Measurements from ENCODE around the gene ZDHHC20. TPM values are rescaled to one million over a fixed set of nuclear protein-coding genes. Genes with fewer than 3 reads are reported as not detected.
A peak's percentile ranks its signal among the peaks of the same experiment; 100 is the strongest.
"Not testable (repeated sequence)": the region's sequence is repeated elsewhere in the genome, so short reads cannot be mapped to it uniquely, and the experiment has no call there.

ZDHHC20 gene
- total RNA-seq, 2 experiments from 2014 or later, result 40.2 to 44.9 TPM

DNA sequence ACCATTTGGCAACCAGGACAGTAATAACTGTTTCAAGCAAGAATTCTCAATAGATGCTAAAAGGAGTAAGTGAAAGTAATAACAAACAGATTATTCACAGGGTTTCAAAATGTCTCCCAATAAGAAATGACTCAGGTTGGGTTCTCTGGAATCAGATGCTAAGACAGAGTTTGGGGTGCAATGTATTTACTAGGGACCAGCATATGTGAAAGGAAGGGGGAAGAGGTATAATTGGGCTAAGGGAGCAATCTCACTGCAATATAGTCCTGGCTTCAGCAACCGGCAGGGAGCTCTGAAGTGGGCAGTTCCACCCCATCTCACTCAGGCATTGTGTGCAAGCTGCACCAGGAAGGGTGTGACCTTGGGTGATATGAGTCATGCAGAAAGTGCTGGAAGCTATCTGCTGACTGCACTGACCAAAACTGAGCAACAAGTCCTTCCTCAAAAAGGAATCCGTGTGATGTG lies 23.4 kb downstream of the ZDHHC20 start:
- H3K27me3 Mint-ChIP-seq, result no peaks in the 10 kb centered on the region
- peaks cover 33% of the 10 kb centered on the region for H3K4me1 Mint-ChIP-seq
- ATAC-seq, result peak; percentile 91
- peaks cover 17% of the 10 kb centered on the region for H3K9me3 Mint-ChIP-seq (ENCODE audit: low read depth)
- H3K36me3 Mint-ChIP-seq (ENCODE audit: low read depth), result peaks cover 39% of the 10 kb centered on the region
- ChIA-PET POLR2A (no interaction called here), CTCF (no interaction called here)
- intact Hi-C loops (cut with DNase I, micrococcal nuclease), result loop anchor here (1.0 to 2.0 kb wide), 3 partner anchors 23 to 137 kb away; partner anchors contain the start of gene ZDHHC20 (in 1 of the 2)
- DNase-seq, result peak; percentile 58
- no peak overlapping the region for H3K4me3 Mint-ChIP-seq
- peak overlapping the region; percentile 18 for H3K27ac Mint-ChIP-seq

DNA sequence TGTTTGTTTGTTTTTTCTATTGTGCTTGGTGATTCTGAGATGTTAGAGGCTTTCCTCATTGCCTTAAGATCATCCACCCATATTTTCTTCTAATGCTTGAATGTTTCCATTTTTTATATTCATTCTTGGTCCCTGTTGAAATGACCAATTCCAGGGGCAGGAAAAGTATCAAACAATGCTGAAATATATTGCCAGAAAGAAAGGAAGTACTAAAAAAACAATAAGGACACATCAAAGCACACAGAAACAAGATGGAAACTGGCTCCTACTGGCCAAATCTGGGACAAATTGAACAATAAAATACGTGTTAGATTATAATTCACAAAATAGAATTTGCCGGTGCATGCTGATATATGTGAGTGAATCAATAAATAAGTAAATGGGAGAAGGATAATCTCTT lies 23.9 kb downstream of the ZDHHC20 start:
- CTCF ChIA-PET, result no interaction called here
- H3K27ac Mint-ChIP-seq, result peak overlapping the region; percentile 58
- H3K4me1 Mint-ChIP-seq, result peaks cover 33% of the 10 kb centered on the region
- H3K9me3 Mint-ChIP-seq (ENCODE audit: low read depth), result peaks cover 22% of the 10 kb centered on the region
- intact Hi-C loops (cut with DNase I, micrococcal nuclease), result loop anchor here (1.0 kb wide), 2 partner anchors 23 to 137 kb away; no protein-coding TSS in a partner anchor
- H3K4me3 Mint-ChIP-seq, result no peak overlapping the region
- no peaks in the 10 kb centered on the region for H3K27me3 Mint-ChIP-seq
- POLR2A ChIA-PET, result no interaction called here
- DNase-seq, result no peak
- peaks cover 42% of the 10 kb centered on the region for H3K36me3 Mint-ChIP-seq (ENCODE audit: low read depth)
- ATAC-seq, result no peak

DNA sequence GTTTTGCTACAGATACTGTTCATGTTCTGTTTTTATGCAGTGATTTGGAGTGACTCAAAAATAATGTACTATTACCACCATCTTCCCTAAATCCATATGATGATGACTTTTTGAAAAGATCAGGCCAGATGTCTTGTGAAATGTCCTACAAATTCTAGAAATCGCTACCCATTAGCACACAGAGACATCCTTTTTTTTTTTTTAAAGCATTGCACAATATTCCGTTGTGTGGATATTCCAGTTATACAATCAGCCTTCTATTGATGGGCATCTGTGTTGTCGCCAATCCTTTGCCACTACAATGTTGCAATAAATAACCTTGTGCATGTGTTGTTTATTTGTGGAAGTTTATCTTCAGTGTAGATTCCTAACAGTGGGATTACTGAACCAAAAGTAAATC lies 24.5 kb downstream of the ZDHHC20 start:
- no peak for ATAC-seq
- intact Hi-C loops (cut with DNase I, micrococcal nuclease), result no loop called here
- Mint-ChIP-seq H3K27me3 (no peaks in the 10 kb centered on the region), H3K27ac (no peak overlapping the region), H3K36me3 (ENCODE audit: low read depth) (peaks cover 49% of the 10 kb centered on the region), H3K9me3 (ENCODE audit: low read depth) (peaks cover 29% of the 10 kb centered on the region), H3K4me1 (peaks cover 33% of the 10 kb centered on the region), H3K4me3 (no peak overlapping the region)
- POLR2A ChIA-PET, result no interaction called here
- DNase-seq, result no peak
- CTCF ChIA-PET, result interaction anchor here (0.8 to 1.1 kb wide), 2 partner anchors 43 to 50 kb away, joined by 3 read pairs; no protein-coding TSS in a partner anchor

DNA sequence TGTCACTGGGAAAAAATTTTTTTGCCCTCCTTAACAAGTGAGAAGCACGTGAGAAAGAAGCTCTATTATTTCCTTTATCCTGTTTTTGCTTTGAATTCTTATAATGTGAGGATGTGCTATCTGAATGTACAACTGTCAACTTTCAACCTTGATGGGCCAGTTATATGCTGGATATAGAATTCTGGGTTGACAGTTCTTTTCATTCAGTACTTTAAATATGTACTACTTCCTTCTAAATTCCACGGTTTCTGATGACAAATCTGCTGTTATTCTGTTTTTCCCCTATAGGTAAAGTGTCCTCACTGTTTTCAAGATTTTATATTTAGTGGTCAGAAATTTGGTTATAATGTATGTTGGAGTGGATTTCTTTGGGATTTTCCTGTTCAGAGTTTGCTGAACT lies 29.9 kb downstream of the ZDHHC20 start:
- ChIA-PET CTCF (interaction anchor here (1.2 kb wide), 1 partner anchor 24 kb away, joined by 3 read pairs; no protein-coding TSS in a partner anchor), POLR2A (no interaction called here)
- intact Hi-C loops (cut with DNase I, micrococcal nuclease), result no loop called here
- DNase-seq (no peak), ATAC-seq (no peak)
- H3K9me3 Mint-ChIP-seq (ENCODE audit: low read depth), result peaks cover 23% of the 10 kb centered on the region
- no peaks in the 10 kb centered on the region for H3K27me3 Mint-ChIP-seq
- H3K27ac Mint-ChIP-seq, result no peak overlapping the region
- H3K36me3 Mint-ChIP-seq (ENCODE audit: low read depth), result peaks cover 32% of the 10 kb centered on the region
- H3K4me1 Mint-ChIP-seq, result peaks cover 22% of the 10 kb centered on the region
- H3K4me3 Mint-ChIP-seq, result no peak overlapping the region

DNA sequence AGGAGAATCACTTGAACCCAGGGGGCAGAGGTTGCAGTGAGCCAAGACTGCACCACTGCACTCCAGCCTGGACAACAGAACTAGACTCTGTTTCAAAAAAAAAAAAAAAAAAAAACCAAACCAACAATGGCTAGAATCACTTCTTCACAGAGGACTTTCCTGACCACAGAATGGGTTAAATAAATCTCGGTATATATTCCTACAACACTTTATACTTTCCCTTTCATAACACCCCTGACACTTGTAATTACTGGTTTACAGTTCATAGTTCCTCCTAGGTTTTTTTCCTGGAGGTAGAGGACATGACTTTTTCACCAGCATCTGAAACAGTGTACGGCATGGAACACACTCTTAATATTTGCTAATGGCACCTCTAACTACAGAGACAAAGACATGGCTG lies 31.4 kb downstream of the ZDHHC20 start:
- CTCF ChIA-PET, result interaction anchor here (0.6 to 1.5 kb wide), 3 partner anchors 17 to 457 kb away, joined by 3 to 4 read pairs (median 3); no protein-coding TSS in a partner anchor
- H3K4me1 Mint-ChIP-seq, result peaks cover 25% of the 10 kb centered on the region

DNA sequence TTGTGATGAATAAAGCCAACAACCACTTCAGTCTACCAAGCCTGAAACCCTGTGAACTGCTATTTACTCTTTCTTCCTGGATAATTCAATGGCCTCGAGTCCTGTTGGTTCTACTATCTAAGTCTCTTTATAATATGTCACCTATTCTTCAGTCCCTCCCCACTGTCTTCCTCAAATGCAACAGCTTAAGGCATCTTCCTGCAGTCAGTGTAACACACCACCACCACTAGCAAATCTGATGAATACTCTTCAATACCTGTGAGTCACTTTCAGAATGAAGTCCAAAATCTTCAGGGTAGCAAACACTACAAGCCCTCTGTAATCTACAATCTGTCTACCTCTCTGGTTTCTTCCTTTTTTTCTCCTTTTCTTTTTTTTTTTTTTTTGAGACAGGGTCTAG lies 32.9 kb downstream of the ZDHHC20 start:
- peaks cover 28% of the 10 kb centered on the region for H3K4me1 Mint-ChIP-seq
- peaks cover 32% of the 10 kb centered on the region for H3K36me3 Mint-ChIP-seq (ENCODE audit: low read depth)
- no peak for DNase-seq
- ATAC-seq, result peak; percentile 97
- intact Hi-C loops (cut with DNase I, micrococcal nuclease), result no loop called here
- POLR2A ChIA-PET, result interaction anchor here (0.5 to 0.6 kb wide), 2 partner anchors 45 to 135 kb away, joined by 3 read pairs; no protein-coding TSS in a partner anchor
- no peak overlapping the region for H3K27ac Mint-ChIP-seq
- peaks cover 23% of the 10 kb centered on the region for H3K9me3 Mint-ChIP-seq (ENCODE audit: low read depth)
- CTCF ChIA-PET, result interaction anchor here (1.5 kb wide), 1 partner anchor 50 kb away, joined by 4 read pairs; no protein-coding TSS in a partner anchor
- no peak overlapping the region for H3K4me3 Mint-ChIP-seq
- H3K27me3 Mint-ChIP-seq, result no peaks in the 10 kb centered on the region

More for the DNA sequence above, 31.4 kb downstream of the ZDHHC20 start:
- H3K27me3 Mint-ChIP-seq, result no peaks in the 10 kb centered on the region
- no peak overlapping the region for H3K27ac Mint-ChIP-seq
- no peak overlapping the region for H3K4me3 Mint-ChIP-seq
- peaks cover 33% of the 10 kb centered on the region for H3K36me3 Mint-ChIP-seq (ENCODE audit: low read depth)
- H3K9me3 Mint-ChIP-seq (ENCODE audit: low read depth), result peaks cover 23% of the 10 kb centered on the region
- DNase-seq (no peak), ATAC-seq (no peak)
- intact Hi-C loops (cut with DNase I, micrococcal nuclease), result no loop called here
- POLR2A ChIA-PET, result no interaction called here

DNA sequence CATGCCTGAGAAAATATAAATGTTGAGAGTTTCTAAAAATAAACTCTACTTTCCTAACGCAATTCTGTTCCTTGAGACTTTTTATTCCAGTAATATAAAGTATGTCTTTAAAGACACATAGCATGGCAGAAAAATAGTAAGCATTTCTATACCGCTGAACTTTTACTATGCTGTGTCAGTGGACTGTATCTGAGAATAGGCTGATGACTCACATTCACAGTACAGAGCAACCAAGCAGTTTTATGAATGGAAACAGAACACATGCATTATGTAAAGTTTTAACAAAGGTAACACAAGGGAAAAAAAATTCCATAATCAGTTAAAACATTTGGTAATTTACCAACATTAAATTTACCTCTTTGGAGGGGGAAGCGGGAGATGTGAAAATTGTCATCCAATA lies 38.4 kb downstream of the ZDHHC20 start:
- H3K27ac Mint-ChIP-seq, result no peak overlapping the region
- DNase-seq (no peak), ATAC-seq (peak; percentile 75)
- H3K36me3 Mint-ChIP-seq (ENCODE audit: low read depth), result peaks cover 12% of the 10 kb centered on the region
- H3K4me1 Mint-ChIP-seq, result peaks cover 15% of the 10 kb centered on the region
- intact Hi-C loops (cut with DNase I, micrococcal nuclease), result no loop called here
- no peak overlapping the region for H3K4me3 Mint-ChIP-seq
- CTCF ChIA-PET, result no interaction called here
- POLR2A ChIA-PET, result no interaction called here
- no peaks in the 10 kb centered on the region for H3K9me3 Mint-ChIP-seq (ENCODE audit: low read depth)
- H3K27me3 Mint-ChIP-seq, result no peaks in the 10 kb centered on the region

DNA sequence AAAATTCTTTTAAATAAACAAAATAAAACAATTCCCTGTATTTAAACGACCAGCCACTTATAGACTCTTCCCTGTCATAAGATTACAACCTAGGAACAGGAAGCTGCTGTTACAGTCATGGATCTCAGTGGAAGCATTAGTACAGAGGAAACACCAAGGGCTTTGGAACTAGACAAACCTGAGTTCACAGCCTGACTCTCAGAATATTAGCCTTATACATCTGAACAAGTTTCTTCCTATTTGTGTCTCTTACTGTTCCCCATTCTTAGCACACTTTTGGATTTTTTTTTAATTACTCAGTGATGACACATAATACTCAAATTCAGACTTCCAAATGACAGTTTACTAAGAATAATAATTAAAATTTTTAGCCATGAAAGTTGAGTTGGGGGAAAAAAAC lies 46.1 kb downstream of the ZDHHC20 start:
- ATAC-seq (no peak), DNase-seq (no peak)
- Mint-ChIP-seq H3K4me3 (no peak overlapping the region), H3K9me3 (ENCODE audit: low read depth) (peaks cover 11% of the 10 kb centered on the region), H3K27me3 (no peaks in the 10 kb centered on the region), H3K4me1 (no peaks in the 10 kb centered on the region), H3K36me3 (ENCODE audit: low read depth) (peaks cover 52% of the 10 kb centered on the region), H3K27ac (no peak overlapping the region)
- ChIA-PET POLR2A (no interaction called here), CTCF (no interaction called here)
- intact Hi-C loops (cut with DNase I, micrococcal nuclease), result no loop called here

DNA sequence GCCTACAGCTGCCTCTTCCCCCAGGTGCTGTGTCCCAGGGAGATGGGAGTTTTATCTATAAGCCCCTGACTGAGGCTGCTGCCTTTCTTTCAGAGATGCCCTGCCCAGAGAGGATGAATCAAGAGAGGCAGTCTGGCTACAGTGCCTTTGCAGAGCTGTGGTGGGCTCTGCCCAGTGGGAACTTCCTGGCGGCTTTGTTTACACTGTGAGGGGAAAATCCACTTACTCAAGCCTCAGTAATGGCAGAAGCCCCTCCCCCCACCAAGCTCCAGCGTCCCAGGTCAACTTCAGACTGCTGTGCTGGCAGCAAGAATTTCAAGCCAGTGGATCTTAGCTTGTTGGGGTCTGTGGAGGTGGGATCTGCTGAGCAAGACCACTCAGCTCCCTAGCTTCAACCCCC lies 48.6 kb downstream of the ZDHHC20 start:
- ATAC-seq; POLR2A ChIA-PET; DNase-seq; H3K4me3 Mint-ChIP-seq; H3K27ac Mint-ChIP-seq; H3K27me3 Mint-ChIP-seq; intact Hi-C loops (cut with DNase I, micrococcal nuclease); H3K4me1 Mint-ChIP-seq: not testable (repeated sequence)
- H3K36me3 Mint-ChIP-seq (ENCODE audit: low read depth), result peaks cover 72% of the 10 kb centered on the region
- CTCF ChIA-PET, result interaction anchor here (0.6 kb wide), 1 partner anchor 469 kb away, joined by 3 read pairs; no protein-coding TSS in a partner anchor
- H3K9me3 Mint-ChIP-seq (ENCODE audit: low read depth), result peaks cover 21% of the 10 kb centered on the region

DNA sequence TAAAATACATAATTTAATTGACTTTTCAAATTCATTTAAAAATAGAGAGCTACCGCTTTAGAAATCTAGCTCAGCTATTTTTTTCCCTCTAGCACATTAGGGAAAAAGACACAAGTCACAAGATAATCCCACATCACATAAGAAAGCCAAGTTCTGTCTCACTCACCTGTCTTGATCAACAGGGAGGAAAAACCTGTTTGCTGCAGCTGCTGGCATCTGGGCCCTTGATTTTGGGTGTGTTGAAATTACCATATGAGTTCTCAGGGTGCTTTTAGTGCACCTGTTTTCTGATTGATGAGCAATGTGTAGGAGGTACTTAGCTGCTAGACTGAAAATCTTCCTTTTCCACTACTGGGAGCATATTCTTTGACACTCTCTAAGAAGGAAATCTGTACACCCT lies 53.8 kb downstream of the ZDHHC20 start:
- Mint-ChIP-seq H3K27ac (no peak overlapping the region), H3K36me3 (ENCODE audit: low read depth) (peaks cover 62% of the 10 kb centered on the region), H3K4me3 (no peak overlapping the region), H3K4me1 (peaks cover 30% of the 10 kb centered on the region), H3K27me3 (no peaks in the 10 kb centered on the region), H3K9me3 (ENCODE audit: low read depth) (peaks cover 23% of the 10 kb centered on the region)
- intact Hi-C loops (cut with DNase I, micrococcal nuclease), result no loop called here
- ATAC-seq (no peak), DNase-seq (no peak)
- ChIA-PET POLR2A (no interaction called here), CTCF (interaction anchor here (0.7 to 1.1 kb wide), 2 partner anchors 24 to 52 kb away, joined by 3 read pairs; no protein-coding TSS in a partner anchor)

DNA sequence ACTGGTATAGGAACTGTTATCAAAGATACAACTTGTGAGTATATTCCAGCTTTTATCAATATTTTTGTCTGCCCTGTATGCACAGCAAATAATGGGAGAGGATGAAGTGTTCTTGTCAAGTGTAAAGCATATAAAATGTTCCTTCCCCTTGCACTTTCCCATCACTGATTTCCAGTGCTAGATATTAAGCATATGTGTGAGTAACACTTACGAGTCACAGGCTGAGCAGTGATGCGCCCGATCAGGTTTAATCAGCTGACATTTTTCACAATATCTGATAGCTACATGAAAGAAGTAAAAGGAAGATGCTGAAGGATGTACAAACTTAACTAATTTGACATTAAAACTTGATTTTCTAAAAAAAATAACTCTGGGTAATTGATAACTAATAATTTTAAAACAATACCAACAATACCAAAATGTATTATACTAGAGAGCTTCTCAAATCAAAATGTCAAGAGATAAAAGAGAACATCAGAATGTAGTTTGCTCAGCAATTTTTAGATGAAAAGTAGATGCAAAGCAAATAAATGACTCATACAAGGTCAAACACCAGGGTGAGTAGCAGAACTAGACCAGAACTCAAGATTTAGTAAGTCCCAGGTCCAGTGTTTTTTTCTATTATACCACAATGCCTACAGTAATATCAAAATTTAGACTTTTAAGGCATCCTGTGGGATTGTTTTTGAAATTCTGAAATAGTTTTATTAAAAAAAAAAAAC lies 56.4 kb downstream of the ZDHHC20 start:
- peaks cover 45% of the 10 kb centered on the region for H3K4me1 Mint-ChIP-seq
- H3K27ac Mint-ChIP-seq, result no peak overlapping the region
- H3K4me3 Mint-ChIP-seq, result no peak overlapping the region
- CTCF ChIA-PET, result interaction anchor here (0.8 kb wide), 2 partner anchors 17 to 199 kb away, joined by 3 read pairs; no protein-coding TSS in a partner anchor
- ATAC-seq (peak; percentile 84), DNase-seq (peak; percentile 36)
- H3K27me3 Mint-ChIP-seq, result no peaks in the 10 kb centered on the region
- peaks cover 45% of the 10 kb centered on the region for H3K36me3 Mint-ChIP-seq (ENCODE audit: low read depth)
- POLR2A ChIA-PET, result no interaction called here
- intact Hi-C loops (cut with DNase I, micrococcal nuclease), result loop anchor here (2.0 kb wide), 1 partner anchor 56 kb away; the partner anchor contains the start of gene ZDHHC20 (in 2 of the 2)
- peaks cover 12% of the 10 kb centered on the region for H3K9me3 Mint-ChIP-seq (ENCODE audit: low read depth)

DNA sequence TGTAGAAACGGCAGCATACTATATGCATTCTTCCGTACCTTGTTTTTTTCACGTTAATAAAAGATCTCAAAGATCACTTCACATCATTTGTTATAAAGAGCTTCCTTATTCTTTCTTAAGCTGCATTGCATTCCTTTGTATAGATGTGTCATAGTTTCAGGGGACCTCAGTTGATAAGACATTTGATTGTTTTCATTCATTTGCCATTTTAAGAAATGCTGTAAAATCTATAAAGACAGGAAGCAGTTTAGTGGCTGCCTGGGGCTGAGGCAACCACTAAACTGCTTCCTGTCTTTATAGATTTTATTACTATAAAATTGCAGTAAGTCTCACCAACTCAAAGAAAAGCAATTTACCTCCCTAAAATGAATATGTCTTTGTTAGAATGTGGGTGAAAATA lies 59.4 kb downstream of the ZDHHC20 start:
- Mint-ChIP-seq H3K4me1 (peaks cover 62% of the 10 kb centered on the region), H3K9me3 (ENCODE audit: low read depth) (no peaks in the 10 kb centered on the region), H3K27me3 (no peaks in the 10 kb centered on the region), H3K4me3 (no peak overlapping the region), H3K27ac (peak overlapping the region; percentile 85), H3K36me3 (ENCODE audit: low read depth) (peaks cover 32% of the 10 kb centered on the region)
- peak; percentile 37 for ATAC-seq
- POLR2A ChIA-PET, result no interaction called here
- intact Hi-C loops (cut with DNase I, micrococcal nuclease), result no loop called here
- CTCF ChIA-PET, result interaction anchor here (0.9 kb wide), 1 partner anchor 17 kb away, joined by 3 read pairs; no protein-coding TSS in a partner anchor
- DNase-seq, result no peak
